KOPT-K1 (cell line): Measurements from ENCODE around the gene PDE6B.
"Not testable (repeated sequence)": the region's sequence is repeated elsewhere in the genome, so short reads cannot be mapped to it uniquely, and the experiment has no call there.

ENCODE experiments used
- H3K27ac ChIP-seq: fragments of 200-600 bp; sonication (generic); 2 replicates; pipeline ENCODE4 v1.5.1; 2016; ENCODE audit warnings: antibody characterized with exemption, mild to moderate bottlenecking, low read depth, low read length; ENCODE audit not compliant: poor library complexity, severe bottlenecking
- H3K36me3 ChIP-seq: fragments of 200-600 bp; sonication (generic); 2 replicates; pipeline ENCODE4 v1.5.1; 2017; ENCODE audit warnings: antibody characterized with exemption, mild to moderate bottlenecking, low read length, moderate library complexity; ENCODE audit not compliant: insufficient read depth
- H3K9me3 ChIP-seq: fragments of 200-600 bp; sonication (generic); 2 replicates; pipeline ENCODE4 v1.5.1; 2017; ENCODE audit warnings: antibody characterized with exemption, low read length, mild to moderate bottlenecking; ENCODE audit not compliant: insufficient read depth, poor library complexity, severe bottlenecking

PDE6B gene

GRCh38 chr4:635066-635835, 9.9 kb downstream of the PDE6B start:
- H3K36me3 ChIP-seq, H3K27ac ChIP-seq: not testable (repeated sequence)
- H3K9me3 ChIP-seq: peaks cover 34% of the 10 kb centered on the region

GRCh38 chr4:635851-636627, 10.7 kb downstream of the PDE6B start:
- peaks cover 35% of the 10 kb centered on the region for H3K9me3 ChIP-seq
- H3K27ac ChIP-seq: no peak overlapping the region
- no peaks in the 10 kb centered on the region for H3K36me3 ChIP-seq

GRCh38 chr4:636628-637159, 11.3 kb downstream of the PDE6B start:
- no peak overlapping the region for H3K27ac ChIP-seq
- no peaks in the 10 kb centered on the region for H3K36me3 ChIP-seq
- peaks cover 35% of the 10 kb centered on the region for H3K9me3 ChIP-seq

GRCh38 chr4:637536-638280, 12.3 kb downstream of the PDE6B start:
- H3K9me3 ChIP-seq: peaks cover 35% of the 10 kb centered on the region
- H3K36me3 ChIP-seq: no peaks in the 10 kb centered on the region
- H3K27ac ChIP-seq: no peak overlapping the region

GRCh38 chr4:642366-642765, 17.0 kb downstream of the PDE6B start:
- H3K9me3 ChIP-seq: peaks cover 41% of the 10 kb centered on the region
- not testable (repeated sequence) for H3K36me3 ChIP-seq, H3K27ac ChIP-seq

GRCh38 chr4:646460-646859, 21.1 kb downstream of the PDE6B start:
- Histone ChIP-seq H3K27ac (no peak overlapping the region), H3K9me3 (peaks cover 58% of the 10 kb centered on the region), H3K36me3 (no peaks in the 10 kb centered on the region)

GRCh38 chr4:647481-647880, 22.1 kb downstream of the PDE6B start:
- no peaks in the 10 kb centered on the region for H3K36me3 ChIP-seq
- H3K9me3 ChIP-seq: peaks cover 48% of the 10 kb centered on the region
- no peak overlapping the region for H3K27ac ChIP-seq

- Histone ChIP-seq H3K9me3 (peaks cover 44% of the 10 kb centered on the region), H3K27ac (no peak overlapping the region), H3K36me3 (no peaks in the 10 kb centered on the region)
Measured at GRCh38 chr4:648579-649292, 23.4 kb downstream of the PDE6B start.

GRCh38 chr4:649293-649625, 23.9 kb downstream of the PDE6B start:
- H3K9me3 ChIP-seq: peaks cover 44% of the 10 kb centered on the region
- H3K36me3 ChIP-seq: no peaks in the 10 kb centered on the region
- H3K27ac ChIP-seq: no peak overlapping the region

GRCh38 chr4:649751-650310, 24.5 kb downstream of the PDE6B start:
- Histone ChIP-seq H3K9me3 (peaks cover 44% of the 10 kb centered on the region), H3K27ac (no peak overlapping the region), H3K36me3 (no peaks in the 10 kb centered on the region)

- no peaks in the 10 kb centered on the region for H3K36me3 ChIP-seq
- peaks cover 44% of the 10 kb centered on the region for H3K9me3 ChIP-seq
- H3K27ac ChIP-seq: no peak overlapping the region
Measured at GRCh38 chr4:650461-650860, 25.1 kb downstream of the PDE6B start.

GRCh38 chr4:650951-651883, 25.8 kb downstream of the PDE6B start:
- Histone ChIP-seq H3K9me3 (peaks cover 40% of the 10 kb centered on the region), H3K27ac (no peak overlapping the region), H3K36me3 (no peaks in the 10 kb centered on the region)

GRCh38 chr4:651884-652642, 26.7 kb downstream of the PDE6B start:
- no peak overlapping the region for H3K27ac ChIP-seq
- H3K36me3 ChIP-seq: no peaks in the 10 kb centered on the region
- H3K9me3 ChIP-seq: peaks cover 33% of the 10 kb centered on the region
